ENCODE results near the gene ULK4.

The ULK4 gene

GRCh38 chr3:41627477-41628087 is 334.3 kb downstream of the ULK4 start:
- no peak for DNase-seq

- no peak for DNase-seq
Measured at GRCh38 chr3:41612853-41613252, 349.1 kb downstream of the ULK4 start.

GRCh38 chr3:41611008-41611407 is 350.9 kb downstream of the ULK4 start:
- no peak for DNase-seq

- DNase-seq = no peak
Measured at GRCh38 chr3:41608347-41608746, 353.6 kb downstream of the ULK4 start.

- no peak for DNase-seq
Measured at GRCh38 chr3:41603807-41604206, 358.1 kb downstream of the ULK4 start.

GRCh38 chr3:41602121-41602520 is 359.8 kb downstream of the ULK4 start:
- no peak for DNase-seq

- no peak for DNase-seq
Measured at GRCh38 chr3:41601404-41601987, 360.4 kb downstream of the ULK4 start.

GRCh38 chr3:41600616-41601015 is 361.3 kb downstream of the ULK4 start:
- DNase-seq = no peak

GRCh38 chr3:41599127-41599484 is 362.8 kb downstream of the ULK4 start:
- no peak for DNase-seq

GRCh38 chr3:41598402-41599126 is 363.3 kb downstream of the ULK4 start:
- DNase-seq = no peak

- no peak for DNase-seq
Measured at GRCh38 chr3:41593774-41594173, 368.1 kb downstream of the ULK4 start.

- no peak for DNase-seq
Measured at GRCh38 chr3:41592753-41593510, 369.0 kb downstream of the ULK4 start.

GRCh38 chr3:41583014-41583413 is 378.9 kb downstream of the ULK4 start:
- no peak for DNase-seq

- DNase-seq = no peak
Measured at GRCh38 chr3:41581700-41582099, 380.2 kb downstream of the ULK4 start.

- DNase-seq = no peak
Measured at GRCh38 chr3:41580274-41580959, 381.5 kb downstream of the ULK4 start.

- DNase-seq = no peak
Measured at GRCh38 chr3:41579861-41580260, 382.0 kb downstream of the ULK4 start.

- no peak for DNase-seq
Measured at GRCh38 chr3:41578798-41579197, 383.1 kb downstream of the ULK4 start.

- DNase-seq = no peak
Measured at GRCh38 chr3:41575724-41576123, 386.2 kb downstream of the ULK4 start.

- DNase-seq = no peak
Measured at GRCh38 chr3:41574900-41575299, 387.0 kb downstream of the ULK4 start.

- DNase-seq = no peak
Measured at GRCh38 chr3:41573591-41573990, 388.3 kb downstream of the ULK4 start.

GRCh38 chr3:41572092-41572491 is 389.8 kb downstream of the ULK4 start:
- DNase-seq = no peak

GRCh38 chr3:41569632-41570305 is 392.1 kb downstream of the ULK4 start:
- DNase-seq = no peak
